Motor neuron (in vitro differentiated cells): ENCODE results near the gene PCA3. TPM values are rescaled to one million over a fixed set of nuclear protein-coding genes. Genes with fewer than 3 reads are reported as not detected.

Experiments
- ATAC-seq, 8 experiments: fragments of 200-7000 bp; cut with Tn5 transposase; replicated peaks in 6 of 8; 2 replicates each; pipeline ENCODE4 v1.8.0; 2021; ENCODE audit warnings: mild to moderate bottlenecking in 8 of 8, moderate library complexity in 8 of 8
- H3K27ac ChIP-seq, 2 donors: fragments of 250-450 bp; sonication (Bioruptor Pico); 2 replicates each; pipeline ENCODE4 v1.9.0; 2021; ENCODE audit warnings: antibody characterized with exemption in 2 of 2, mild to moderate bottlenecking in 2 of 2, moderate library complexity in 1 of 2
- H3K4me1 ChIP-seq, 2 donors: fragments of 250-450 bp; sonication (Bioruptor Pico); replicated peaks in 1 of 2; 2 replicates each; pipeline ENCODE4 v1.6.1; 2021; ENCODE audit warnings: antibody characterized with exemption in 2 of 2, mild to moderate bottlenecking in 2 of 2, moderate library complexity in 1 of 2
- H3K4me3 ChIP-seq, 5 donors: fragments of 250-450 bp; sonication (Bioruptor Pico); 2 replicates each; pipeline ENCODE4 v1.9.0; 2021; ENCODE audit warnings: antibody characterized with exemption in 5 of 5, mild to moderate bottlenecking in 5 of 5, moderate library complexity in 4 of 5
- WGBS, 10 experiments: fragments of 450-650 bp; shearing (Covaris generic); methylation state at CpG; one replicate each; pipeline ENCODE4 v1.0.0; 2022; 5-methylcytosine and 5-hydroxymethylcytosine counted together
- in situ Hi-C, 9 experiments: fragments of 400-800 bp; cut with MboI; loops; one replicate each; pipeline ENCODE4 v1.15.0; 2021; ENCODE audit warnings: low sequenced_read_pairs in 9 of 9, low pct_unique_long_range_greater_than_20kb in 2 of 9; ENCODE audit not compliant: unreplicated experiment in 9 of 9
- total RNA-seq, 8 experiments: library from RNA; unstranded; fragments of 300-600 nt; gene quantifications; 2 replicates each; pipeline versions ENCODE4 v1.2.3 to v1.2.4, GENCODE V29; 2022

The PCA3 gene
- total RNA-seq, result 1 to 10 TPM in 5 of 8 experiments, under 1 TPM in 3; 0.25 to 7.5 (median 2.4) TPM

DNA sequence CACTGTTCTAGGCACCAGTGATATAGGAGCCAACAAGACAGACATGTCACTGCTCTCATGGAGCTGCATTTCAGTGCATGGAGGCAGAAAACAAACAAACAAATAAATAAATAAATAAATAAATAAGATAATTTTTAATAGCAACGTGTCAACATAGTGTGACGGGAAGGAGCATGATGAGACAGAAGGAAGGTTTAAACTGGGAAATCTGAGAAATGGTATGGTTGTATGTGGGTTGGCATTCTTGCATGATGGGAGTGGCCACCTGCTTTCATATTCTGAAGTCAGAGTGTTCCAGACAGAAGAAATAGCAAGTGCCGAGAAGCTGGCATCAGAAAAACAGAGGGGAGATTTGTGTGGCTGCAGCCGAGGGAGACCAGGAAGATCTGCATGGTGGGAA, at the start of gene PCA3:
Gene PCA3 (plus strand): TSS at position 301 of the 400 bp plus-strand sequence.
- WGBS, 10 experiments, result 52 to 100% (median 93%) methylated on average over 2 to 4 of the region's 4 CpGs
- in situ Hi-C loops, result loop anchor here in 1 of 9 experiments (25.0 kb wide), 2 partner anchors 98 to 102 kb away; no protein-coding TSS in a partner anchor
- no peak for ATAC-seq
- H3K27ac ChIP-seq, result no peak within 1 kb of the TSS
- no peaks in the 10 kb centered on the region for H3K4me1 ChIP-seq
- no peak within 1 kb of the TSS for H3K4me3 ChIP-seq

DNA sequence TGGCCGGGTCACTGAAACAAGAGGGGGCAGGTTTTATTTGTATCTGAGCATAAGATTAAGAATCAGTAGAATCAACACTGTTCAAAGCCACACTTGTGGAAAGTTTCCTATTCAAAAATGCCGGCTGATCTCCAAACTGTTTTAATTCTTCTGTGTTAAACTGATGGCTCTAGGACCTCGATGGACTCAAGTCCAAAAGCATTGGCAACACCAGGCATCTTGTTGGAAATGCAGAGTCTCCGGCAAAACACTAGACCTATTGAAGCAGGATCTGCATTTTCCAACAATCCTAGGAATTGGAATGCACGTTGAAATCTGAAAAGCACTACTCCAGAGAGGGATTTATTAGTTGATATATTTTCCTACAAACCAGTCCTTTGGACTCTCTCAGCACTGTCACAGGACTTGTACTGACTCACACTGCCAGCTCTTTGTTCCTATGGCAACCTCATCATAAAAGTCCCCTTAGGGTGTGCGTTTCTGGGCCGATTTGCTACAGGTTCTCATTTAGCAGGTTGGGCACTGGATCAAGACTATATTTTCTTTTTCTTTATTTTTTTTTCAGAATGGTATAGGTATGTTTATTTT, 48.1 kb upstream of the PCA3 start:
- peaks cover 15 to 23% of the 10 kb centered on the region in 2 donors for H3K4me1 ChIP-seq
- H3K27ac ChIP-seq, result no peak overlapping the region
- no peak overlapping the region for H3K4me3 ChIP-seq
- 4 to 80% (median 45%) methylated on average over 1 to 7 of the region's 7 CpGs for WGBS, 10 experiments
- in situ Hi-C loops, result loop anchor here in 5 of 9 experiments (25.0 kb wide), 2 partner anchors 254 to 279 kb away; partner anchors contain the start of gene GCNT1 (in 1 of the 5)
- peak in 5 of 8 experiments; percentile 82 to 89 (median 84) for ATAC-seq

DNA sequence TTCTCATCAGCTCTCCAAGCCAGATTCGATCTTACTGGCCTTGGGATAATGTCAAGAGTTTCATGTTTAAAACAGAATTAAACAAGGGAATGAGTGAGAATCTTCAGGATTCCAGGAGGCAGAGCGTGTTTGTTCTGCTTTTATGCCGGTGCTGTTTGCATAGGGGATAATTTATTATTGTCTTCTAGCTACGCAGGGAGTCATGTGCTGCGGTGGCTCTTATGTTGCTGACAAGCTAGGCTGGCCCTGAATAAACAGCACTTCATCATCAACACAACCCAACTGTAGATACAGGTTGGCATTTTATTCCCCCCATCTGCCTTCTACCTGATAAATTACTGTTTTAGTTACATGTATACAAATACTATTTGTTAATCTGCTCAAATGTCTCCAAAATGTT, 47.1 kb upstream of the PCA3 start:
- 27 to 83% (median 44%) methylated on average over 1 to 5 of the region's 5 CpGs; no CpG with 5 or more reads in 3 of the 10 experiments for WGBS, 10 experiments
- H3K4me3 ChIP-seq, result no peak overlapping the region
- in situ Hi-C loops, result loop anchor here in 5 of 9 experiments (25.0 kb wide), 2 partner anchors 255 to 280 kb away; partner anchors contain the start of gene GCNT1 (in 1 of the 5)
- peaks cover 15 to 23% of the 10 kb centered on the region in 2 donors for H3K4me1 ChIP-seq
- peak overlapping the region in 1 of 2 donors; percentile 42 for H3K27ac ChIP-seq
- ATAC-seq, result peak in 5 of 8 experiments; percentile 75 to 86 (median 79)

DNA sequence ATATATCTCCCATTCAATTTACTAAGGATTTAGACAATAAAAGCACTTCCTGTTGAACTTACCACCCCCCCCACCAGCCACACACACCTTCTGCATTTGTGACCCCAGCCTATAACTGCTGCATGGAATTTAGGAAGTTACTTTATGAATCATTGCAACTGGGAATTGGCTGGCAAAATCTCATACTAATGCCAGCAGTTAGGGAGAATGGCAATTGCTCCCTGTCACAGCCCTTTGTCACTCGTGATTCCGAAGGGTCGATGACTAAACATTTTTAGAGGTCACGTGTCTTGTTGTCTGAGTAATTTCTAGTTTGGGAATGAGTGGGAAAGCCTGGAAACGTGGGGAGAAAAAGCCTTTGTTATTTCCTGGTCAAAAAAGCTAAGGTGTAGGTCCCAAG, 46.6 kb upstream of the PCA3 start:
- in situ Hi-C loops, result loop anchor here in 5 of 9 experiments (25.0 kb wide), 2 partner anchors 255 to 280 kb away; partner anchors contain the start of gene GCNT1 (in 1 of the 5)
- no peak overlapping the region for H3K4me3 ChIP-seq
- H3K4me1 ChIP-seq, result peaks cover 15 to 23% of the 10 kb centered on the region in 2 donors
- no peak overlapping the region for H3K27ac ChIP-seq
- WGBS, 10 experiments, result 0 to 86% (median 20%) methylated on average over 1 to 5 of the region's 5 CpGs; no CpG with 5 or more reads in 3 of the 10 experiments
- peak in 5 of 8 experiments; percentile 29 to 66 (median 57) for ATAC-seq

DNA sequence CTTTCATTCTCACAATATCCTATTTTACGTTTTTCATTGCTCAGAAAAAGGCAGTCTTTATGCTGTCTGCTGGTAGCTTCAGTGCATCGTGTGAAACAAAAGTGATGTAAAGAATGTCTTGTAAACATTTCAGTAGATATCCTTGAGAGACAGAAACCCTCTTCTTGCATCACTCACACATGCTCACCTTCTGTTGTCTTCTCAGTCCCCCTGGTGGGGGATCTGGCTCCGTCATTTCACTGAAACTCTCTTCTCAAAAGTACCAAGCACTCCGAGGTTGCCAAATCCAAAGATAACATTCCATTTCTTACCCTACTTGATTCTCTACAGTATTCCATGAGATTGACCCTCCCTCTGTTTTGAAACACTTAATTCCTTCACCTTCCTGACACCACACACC, 46.1 kb upstream of the PCA3 start:
- no peak overlapping the region for H3K27ac ChIP-seq
- H3K4me1 ChIP-seq, result peaks cover 15 to 23% of the 10 kb centered on the region in 2 donors
- ATAC-seq, result peak in 1 of 8 experiments; percentile 1
- 21 to 100% (median 71%) methylated on average over 1 to 4 of the region's 4 CpGs; no CpG with 5 or more reads in 2 of the 10 experiments for WGBS, 10 experiments
- in situ Hi-C loops, result loop anchor here in 5 of 9 experiments (25.0 kb wide), 2 partner anchors 256 to 281 kb away; partner anchors contain the start of gene GCNT1 (in 1 of the 5)
- no peak overlapping the region for H3K4me3 ChIP-seq

DNA sequence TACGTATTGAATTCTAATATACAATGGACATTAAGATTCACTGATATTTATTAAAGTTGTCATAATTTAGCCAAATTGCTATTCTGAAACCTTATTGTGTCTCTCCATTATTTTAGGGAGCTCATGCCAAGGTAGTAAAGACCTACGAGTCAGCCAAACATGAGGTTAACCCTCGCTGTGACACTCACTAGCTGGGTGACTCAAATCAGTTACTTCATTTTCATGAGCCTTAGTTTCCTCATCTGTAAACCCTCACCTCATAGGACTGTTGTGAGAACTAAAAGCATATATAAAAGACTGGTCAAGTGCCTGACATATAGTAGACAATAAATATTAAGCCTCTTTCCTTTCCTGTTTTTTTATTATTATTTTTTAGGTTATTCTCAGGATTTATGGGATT, 44.0 kb upstream of the PCA3 start:
- in situ Hi-C loops, result loop anchor here in 5 of 9 experiments (25.0 kb wide), 2 partner anchors 258 to 283 kb away; partner anchors contain the start of gene GCNT1 (in 1 of the 5)
- peaks cover 17 to 23% of the 10 kb centered on the region in 2 donors for H3K4me1 ChIP-seq
- WGBS, 10 experiments, result 33 to 100% (median 76%) methylated on average over 1 to 3 of the region's 3 CpGs
- no peak overlapping the region for H3K4me3 ChIP-seq
- ATAC-seq, result no peak
- H3K27ac ChIP-seq, result no peak overlapping the region

DNA sequence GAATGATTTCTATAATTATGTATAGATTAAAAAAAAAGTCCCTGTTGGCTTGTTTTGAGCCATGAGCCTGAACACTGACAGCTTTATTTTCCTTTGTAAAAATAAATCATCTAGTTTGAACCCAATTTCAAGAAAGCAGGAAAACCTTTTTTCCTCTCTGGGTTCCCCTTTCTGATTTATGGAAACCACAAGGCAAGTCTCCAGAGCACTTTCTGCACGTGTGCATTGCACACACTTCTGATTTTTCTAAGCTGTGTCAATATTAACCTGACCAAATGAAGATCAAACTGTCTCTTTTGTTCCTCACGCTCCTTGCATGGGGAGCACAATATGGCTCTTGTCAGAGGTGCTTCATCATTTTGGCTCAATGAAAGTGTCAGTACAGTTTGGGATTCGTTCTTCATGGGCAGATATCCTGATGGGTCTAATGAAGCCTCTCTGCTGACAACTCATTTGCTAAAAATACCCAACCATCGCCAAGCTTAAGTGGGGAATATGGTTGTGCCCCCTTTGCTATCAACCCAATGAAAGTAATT, 39.2 kb upstream of the PCA3 start:
- in situ Hi-C loops, result no loop called here

DNA sequence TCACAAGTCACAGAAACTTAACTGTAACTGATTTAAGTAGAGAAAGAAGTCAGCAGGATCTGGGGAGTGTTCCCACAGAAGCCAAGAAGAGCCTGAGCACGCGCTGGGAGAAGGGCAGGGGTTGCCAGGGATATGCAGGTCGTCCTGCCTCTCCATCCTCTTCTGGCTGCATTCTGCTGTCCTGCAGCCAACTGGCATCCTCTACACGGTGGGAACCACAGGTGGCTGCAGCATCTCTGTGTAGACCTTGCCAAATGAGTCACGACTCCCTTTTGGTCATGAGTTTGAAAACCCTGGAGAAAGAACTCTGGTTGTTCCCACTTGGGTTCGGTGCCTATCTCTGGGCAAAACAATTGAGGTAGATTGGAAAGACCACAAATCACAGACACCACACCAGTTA, 38.4 kb upstream of the PCA3 start:
- Histone ChIP-seq H3K4me1 (peaks cover 0 to 3% of the 10 kb centered on the region in 2 donors), H3K27ac (no peak overlapping the region), H3K4me3 (no peak overlapping the region)
- in situ Hi-C loops, result no loop called here
- ATAC-seq, result no peak
- WGBS, 10 experiments, result 36 to 100% (median 53%) methylated on average over 1 to 4 of the region's 6 CpGs; no CpG with 5 or more reads in 6 of the 10 experiments

More for the DNA sequence above, 39.2 kb upstream of the PCA3 start:
- 0 to 64% (median 26%) methylated on average over 1 to 3 of the region's 4 CpGs; no CpG with 5 or more reads in 1 of the 10 experiments for WGBS, 10 experiments
- peak in 2 of 8 experiments; percentile 50 to 79 for ATAC-seq
- Histone ChIP-seq H3K4me1 (peaks cover 0 to 3% of the 10 kb centered on the region in 2 donors), H3K27ac (no peak overlapping the region), H3K4me3 (no peak overlapping the region)

DNA sequence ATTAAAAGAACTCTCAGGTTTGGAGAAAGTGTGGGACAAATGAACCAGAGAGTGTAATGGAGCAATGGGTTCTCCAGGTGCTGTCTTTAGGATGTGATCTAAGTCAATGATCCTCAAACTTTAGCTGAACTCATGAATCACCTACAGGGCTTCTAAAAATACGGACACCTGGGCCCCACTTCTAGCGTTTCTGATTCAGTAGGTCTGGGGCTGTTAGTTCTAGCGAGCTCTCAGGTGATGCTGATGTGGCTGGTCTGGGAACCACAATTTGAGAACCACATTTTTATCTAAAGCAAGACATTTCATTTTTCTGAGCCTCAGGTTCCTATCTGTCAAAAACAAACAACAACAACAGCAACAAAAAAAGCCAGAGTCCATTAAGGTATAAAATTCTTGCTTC, 35.1 kb upstream of the PCA3 start:
- WGBS, 10 experiments, result 18 to 96% (median 86%) methylated on average over 3 of the region's 3 CpGs; no CpG with 5 or more reads in 4 of the 10 experiments
- Histone ChIP-seq H3K27ac (no peak overlapping the region), H3K4me1 (peaks cover 0 to 3% of the 10 kb centered on the region in 2 donors), H3K4me3 (no peak overlapping the region)
- ATAC-seq, result no peak
- in situ Hi-C loops, result no loop called here

DNA sequence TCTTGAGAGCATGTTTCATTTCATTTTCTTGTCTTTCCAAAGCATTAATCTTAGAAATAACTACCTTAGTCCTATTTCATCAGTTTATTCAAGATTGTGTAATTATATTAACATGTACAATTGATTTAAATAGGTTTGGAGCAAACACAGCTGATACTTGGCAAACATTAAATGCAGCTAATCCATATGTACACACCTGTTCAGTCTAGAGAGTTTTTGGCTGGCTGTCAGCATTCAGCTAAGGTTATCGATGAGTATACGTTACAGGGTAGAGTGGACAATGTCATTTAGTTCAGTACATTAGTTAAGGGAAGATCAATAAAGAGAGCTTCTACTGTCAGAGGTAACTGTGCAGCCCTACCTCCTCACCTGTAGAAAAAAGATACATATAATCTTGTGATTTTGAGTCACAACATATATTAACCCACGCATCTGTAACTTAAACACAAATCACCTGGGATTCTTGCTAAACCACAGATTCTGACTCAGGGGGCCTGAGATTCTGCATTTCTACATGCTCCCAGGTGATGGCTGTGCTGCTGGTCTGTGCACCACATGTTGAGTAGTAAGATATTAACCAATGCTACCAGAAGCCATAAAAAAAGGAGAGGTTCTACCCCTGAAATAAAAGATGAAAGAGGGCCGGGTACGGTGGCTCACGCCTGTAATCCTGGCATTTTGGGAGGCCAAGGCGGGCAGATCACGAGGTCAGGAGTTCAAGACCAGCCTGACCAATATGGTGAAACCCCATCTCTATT, 34.1 kb upstream of the PCA3 start:
- H3K4me1 ChIP-seq, result no peaks in the 10 kb centered on the region
- 0 to 100% (median 83%) methylated on average over 1 to 6 of the region's 8 CpGs; no CpG with 5 or more reads in 2 of the 10 experiments for WGBS, 10 experiments
- no peak overlapping the region for H3K27ac ChIP-seq
- ATAC-seq, result no peak
- in situ Hi-C loops, result no loop called here
- H3K4me3 ChIP-seq, result no peak overlapping the region

DNA sequence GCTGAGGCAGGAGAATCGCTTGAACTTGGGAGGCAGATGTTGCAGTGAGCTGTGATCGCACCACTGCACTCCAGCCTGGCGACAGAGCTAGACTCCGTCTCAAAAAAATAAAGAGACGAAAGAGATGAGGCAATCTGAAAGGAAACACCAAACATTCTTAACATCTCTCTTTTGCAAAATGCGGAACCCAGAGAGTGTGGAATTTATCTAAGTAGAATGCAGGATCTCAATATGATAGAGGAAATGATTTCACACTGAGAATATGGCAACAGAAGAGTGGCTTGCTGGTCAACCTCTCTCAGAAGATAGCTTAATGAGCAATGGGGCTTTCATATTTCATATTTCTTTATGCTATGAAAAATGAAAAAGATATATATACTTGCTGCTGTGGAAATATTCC, 33.4 kb upstream of the PCA3 start:
- in situ Hi-C loops, result no loop called here
- WGBS, 10 experiments, result 63 to 100% (median 94%) methylated on average over 1 to 5 of the region's 6 CpGs; no CpG with 5 or more reads in 1 of the 10 experiments
- Histone ChIP-seq H3K4me1 (no peaks in the 10 kb centered on the region), H3K4me3 (no peak overlapping the region), H3K27ac (no peak overlapping the region)
- ATAC-seq, result no peak

DNA sequence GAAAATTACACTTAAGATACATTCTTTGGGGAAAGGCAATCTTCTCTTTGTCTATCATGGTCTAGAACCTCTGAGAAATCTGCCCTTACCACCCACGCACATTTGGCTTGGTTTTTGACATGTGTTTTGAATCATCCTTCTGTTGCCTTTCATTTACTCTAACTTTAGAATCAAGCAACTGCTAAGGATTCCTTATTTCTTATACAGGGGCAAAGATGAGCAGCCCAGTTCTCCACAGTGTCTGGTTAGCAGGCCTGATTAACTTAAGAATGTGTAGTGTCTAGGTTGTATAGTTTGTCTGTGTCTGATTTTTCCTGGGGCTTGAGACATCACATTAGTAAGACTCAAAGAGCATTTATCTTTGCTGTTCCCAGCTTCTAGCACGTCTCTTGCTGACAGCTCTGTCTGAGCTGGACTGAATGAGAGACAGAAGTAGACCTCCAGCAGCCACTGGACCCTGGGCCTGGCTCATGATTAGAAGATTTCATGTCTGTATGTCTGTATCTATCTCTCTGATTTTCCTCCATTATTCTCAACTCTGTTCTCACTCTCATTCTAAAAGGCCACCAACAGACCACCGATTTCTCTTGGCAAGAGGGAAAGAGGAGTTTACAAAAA, 31.8 kb upstream of the PCA3 start:
- Histone ChIP-seq H3K4me3 (no peak overlapping the region), H3K27ac (no peak overlapping the region), H3K4me1 (peaks cover 7 to 10% of the 10 kb centered on the region in 2 donors)
- 7 to 86% (median 65%) methylated on average over 1 to 2 of the region's 3 CpGs; no CpG with 5 or more reads in 4 of the 10 experiments for WGBS, 10 experiments
- in situ Hi-C loops, result no loop called here
- peak in 1 of 8 experiments; percentile 32 for ATAC-seq
